ENCODE data around the gene PRR23E.

DNA sequence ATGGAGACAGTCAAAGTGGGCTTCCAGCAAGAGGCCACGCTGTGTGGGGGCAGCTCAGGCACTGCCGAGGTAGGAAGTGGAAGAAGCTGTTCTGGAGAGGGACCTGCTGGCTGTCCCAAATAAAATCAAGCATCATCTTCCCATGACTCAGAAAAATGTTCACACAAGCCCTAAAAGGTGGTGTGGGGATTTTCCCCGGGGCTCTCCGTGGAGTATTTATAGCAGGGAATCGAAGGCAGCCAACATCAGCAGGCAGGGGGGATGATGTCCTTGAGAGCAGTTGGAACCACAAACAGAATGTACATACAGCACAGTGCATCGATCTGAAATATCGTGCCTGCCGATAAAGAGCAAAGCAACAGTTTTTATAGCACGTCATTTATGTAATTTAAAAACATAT, 27.6 kb downstream of the PRR23E start:
- TF ChIP-seq, protein P1, sequence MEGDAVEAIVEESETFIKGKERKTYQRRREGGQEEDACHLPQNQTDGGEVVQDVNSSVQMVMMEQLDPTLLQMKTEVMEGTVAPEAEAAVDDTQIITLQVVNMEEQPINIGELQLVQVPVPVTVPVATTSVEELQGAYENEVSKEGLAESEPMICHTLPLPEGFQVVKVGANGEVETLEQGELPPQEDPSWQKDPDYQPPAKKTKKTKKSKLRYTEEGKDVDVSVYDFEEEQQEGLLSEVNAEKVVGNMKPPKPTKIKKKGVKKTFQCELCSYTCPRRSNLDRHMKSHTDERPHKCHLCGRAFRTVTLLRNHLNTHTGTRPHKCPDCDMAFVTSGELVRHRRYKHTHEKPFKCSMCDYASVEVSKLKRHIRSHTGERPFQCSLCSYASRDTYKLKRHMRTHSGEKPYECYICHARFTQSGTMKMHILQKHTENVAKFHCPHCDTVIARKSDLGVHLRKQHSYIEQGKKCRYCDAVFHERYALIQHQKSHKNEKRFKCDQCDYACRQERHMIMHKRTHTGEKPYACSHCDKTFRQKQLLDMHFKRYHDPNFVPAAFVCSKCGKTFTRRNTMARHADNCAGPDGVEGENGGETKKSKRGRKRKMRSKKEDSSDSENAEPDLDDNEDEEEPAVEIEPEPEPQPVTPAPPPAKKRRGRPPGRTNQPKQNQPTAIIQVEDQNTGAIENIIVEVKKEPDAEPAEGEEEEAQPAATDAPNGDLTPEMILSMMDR (IDR thresholded peaks at IDR 0.05), result no peak
- no peak for TF ChIP-seq ZFX (IDR thresholded peaks at IDR 0.05; ENCODE audit: borderline replicate concordance)

Data from 22Rv1 (cell line).